GM12873 (cell line): ENCODE results near the gene NF2.

Experiments
- TF ChIP-seq, protein P1 (sequence below): IDR thresholded peaks from 2 replicates; pipeline ENCODE4 v1.5.1; 2012; ENCODE audit warnings: low read depth, mild to moderate bottlenecking, moderate library complexity, low read length, control low read depth; ENCODE audit not compliant: insufficient read depth; ENCODE audit errors: missing control alignments

NF2 gene

DNA sequence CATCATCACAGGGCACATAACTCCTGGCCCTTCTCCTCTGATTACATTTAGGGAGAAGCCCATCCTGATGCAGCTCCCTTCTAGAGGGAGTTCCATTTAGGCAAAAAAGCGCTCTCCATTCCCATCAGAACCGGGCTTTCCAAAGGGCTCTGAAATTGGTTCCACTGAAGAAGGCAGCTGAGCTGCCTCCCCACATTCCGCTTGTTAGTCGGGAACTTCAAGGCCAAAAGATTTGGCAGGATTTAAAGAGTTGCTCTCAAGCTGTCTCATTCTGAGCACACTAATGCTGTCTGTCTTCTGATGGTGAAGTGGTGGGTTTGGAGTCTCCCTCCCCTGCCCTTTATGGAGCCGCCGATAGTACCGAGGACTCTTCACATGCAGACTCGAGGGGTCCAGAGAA is 89.7 kb downstream of the NF2 start:
- TF ChIP-seq, protein P1, sequence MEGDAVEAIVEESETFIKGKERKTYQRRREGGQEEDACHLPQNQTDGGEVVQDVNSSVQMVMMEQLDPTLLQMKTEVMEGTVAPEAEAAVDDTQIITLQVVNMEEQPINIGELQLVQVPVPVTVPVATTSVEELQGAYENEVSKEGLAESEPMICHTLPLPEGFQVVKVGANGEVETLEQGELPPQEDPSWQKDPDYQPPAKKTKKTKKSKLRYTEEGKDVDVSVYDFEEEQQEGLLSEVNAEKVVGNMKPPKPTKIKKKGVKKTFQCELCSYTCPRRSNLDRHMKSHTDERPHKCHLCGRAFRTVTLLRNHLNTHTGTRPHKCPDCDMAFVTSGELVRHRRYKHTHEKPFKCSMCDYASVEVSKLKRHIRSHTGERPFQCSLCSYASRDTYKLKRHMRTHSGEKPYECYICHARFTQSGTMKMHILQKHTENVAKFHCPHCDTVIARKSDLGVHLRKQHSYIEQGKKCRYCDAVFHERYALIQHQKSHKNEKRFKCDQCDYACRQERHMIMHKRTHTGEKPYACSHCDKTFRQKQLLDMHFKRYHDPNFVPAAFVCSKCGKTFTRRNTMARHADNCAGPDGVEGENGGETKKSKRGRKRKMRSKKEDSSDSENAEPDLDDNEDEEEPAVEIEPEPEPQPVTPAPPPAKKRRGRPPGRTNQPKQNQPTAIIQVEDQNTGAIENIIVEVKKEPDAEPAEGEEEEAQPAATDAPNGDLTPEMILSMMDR, result no peak

DNA sequence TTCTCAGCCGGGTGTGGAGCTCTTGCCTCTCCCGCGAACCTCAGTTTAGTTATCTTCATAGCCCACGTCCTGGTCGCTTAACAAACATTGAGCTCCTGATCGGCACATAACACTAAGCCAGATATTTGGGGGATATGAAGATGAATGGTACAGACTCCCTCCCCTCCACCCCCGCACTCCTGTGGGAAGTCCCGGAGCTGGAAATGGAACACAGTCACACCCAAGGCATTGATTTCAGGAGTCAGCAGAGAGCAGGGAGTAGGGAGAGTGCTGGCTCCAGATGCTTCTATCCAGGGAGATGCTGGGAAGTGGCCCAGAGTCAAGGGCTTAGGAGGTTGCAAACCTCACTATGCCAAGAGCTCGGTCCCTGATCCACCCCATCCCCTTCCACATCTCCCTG is 90.2 kb downstream of the NF2 start:
- TF ChIP-seq, protein P1, result no peak

DNA sequence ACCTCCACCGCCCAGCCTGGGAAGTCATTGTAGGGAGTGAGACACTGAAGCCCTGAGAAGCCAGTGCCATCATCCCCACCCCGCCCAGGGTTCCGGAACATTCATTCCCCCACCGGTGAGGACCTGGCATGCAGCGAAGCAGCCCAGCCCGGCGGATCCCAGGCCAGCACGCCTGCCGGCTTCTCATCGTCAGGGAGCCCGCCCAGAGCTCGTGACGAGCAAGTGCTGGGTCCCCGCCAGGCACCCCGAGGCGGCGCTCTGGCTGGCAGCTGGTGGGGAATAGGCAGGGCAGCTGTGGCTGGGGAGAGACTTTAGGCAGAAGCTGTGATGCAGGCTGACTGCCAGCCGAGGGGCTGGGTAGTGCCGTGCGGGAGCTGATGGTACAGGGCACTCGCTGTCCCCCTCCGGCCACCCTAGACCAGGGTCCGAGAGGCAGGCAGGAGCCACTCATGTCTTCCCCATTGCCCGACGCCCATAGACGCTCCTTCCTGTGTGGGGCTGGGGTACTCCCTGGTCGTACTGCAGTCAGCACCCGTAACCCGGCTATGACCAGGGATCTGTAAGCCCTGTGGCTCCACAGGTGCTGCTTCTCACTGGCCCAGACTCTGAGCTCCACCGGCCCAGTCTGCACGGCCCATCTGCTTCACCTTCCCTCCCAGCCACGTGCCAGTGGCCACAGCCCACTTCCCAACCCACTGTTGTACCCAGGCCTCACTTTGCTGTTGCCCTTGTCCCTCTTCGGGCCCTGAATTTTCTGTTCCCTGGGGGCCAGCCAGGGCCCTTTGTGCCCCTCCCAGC is 91.9 kb downstream of the NF2 start:
- TF ChIP-seq, protein P1, result no peak

DNA sequence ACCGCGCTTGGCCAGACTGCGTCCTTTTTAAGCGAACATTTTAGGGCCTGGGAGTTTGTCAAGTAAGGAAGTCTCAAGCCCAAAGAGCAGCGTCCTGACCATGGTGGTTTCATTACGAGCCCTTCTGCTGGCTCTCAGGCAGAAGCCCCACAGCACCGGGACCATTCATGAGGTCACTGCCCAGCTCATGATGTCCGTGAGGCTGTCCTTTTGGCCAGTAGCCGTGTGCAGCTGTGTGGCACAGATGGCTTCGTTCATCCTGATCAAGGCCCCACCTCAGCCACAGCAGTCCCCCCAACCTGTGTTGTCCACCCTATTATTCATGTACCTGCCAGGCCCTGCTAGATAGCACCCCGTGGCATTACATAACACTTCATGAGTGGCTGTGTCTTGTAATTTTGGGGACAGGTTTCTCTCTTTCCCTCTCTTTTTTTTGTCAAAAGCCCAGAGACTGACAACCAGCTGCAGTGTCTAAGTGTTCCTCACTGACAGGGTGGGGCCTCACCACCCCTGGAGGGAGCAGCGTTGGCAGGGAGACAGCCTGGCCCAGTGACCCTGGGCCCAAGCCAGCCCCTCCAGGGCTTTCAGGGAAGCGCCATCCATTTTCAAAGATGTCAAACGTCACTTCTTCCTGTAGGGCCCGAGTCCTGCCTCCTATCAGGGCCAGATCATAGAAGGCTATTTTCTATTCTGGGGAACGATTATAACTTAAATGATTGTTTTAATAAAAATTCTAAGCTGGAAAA is 94.6 kb downstream of the NF2 start:
- TF ChIP-seq, protein P1, result no peak

DNA sequence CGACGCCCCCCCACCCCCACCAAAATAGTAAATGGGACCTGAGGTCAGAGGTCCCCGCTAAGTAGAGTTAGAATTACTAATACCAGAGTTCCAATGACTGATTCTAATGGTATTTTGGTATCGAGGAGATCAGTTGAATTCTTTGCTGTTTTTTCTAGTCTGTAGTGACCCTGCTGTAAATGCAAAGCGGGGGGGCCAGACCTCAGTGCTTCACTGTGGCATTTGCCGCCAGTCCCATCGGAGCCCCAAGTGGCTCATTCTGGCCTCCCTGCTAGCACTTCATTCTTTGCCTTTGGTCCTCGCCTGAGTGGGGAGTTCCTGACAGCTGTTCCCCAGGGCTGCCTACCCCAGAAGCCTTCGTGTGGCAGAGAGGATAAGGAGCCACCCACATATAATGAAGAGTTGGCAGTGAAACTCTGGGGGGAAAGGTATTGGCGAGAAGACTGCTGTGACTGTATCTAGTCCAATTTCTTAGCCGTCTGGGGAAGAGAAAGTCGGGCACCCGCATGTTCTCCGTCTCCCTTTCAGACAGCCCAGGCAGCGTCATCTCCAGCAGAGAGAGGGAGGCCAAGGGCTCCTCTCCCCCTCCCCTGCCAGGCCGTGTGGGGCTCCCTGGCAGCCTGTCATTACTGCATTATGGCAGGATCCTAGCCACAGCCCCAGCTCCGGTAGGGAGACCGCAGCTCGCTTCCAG is 96.9 kb downstream of the NF2 start:
- TF ChIP-seq, protein P1, result no peak

DNA sequence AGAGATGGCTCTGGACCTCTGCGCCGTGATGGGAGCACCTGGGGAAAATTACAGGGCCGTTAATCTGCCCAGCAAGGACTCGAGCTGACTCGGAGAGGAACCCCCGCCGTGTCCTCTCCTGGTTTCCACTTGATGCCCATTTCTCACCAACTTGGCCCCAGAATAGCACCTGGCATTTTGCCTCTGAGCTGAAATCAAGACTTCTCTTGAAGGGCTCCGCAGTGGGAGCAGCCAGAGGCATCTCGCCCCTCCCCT is 97.4 kb downstream of the NF2 start:
- TF ChIP-seq, protein P1, result no peak

DNA sequence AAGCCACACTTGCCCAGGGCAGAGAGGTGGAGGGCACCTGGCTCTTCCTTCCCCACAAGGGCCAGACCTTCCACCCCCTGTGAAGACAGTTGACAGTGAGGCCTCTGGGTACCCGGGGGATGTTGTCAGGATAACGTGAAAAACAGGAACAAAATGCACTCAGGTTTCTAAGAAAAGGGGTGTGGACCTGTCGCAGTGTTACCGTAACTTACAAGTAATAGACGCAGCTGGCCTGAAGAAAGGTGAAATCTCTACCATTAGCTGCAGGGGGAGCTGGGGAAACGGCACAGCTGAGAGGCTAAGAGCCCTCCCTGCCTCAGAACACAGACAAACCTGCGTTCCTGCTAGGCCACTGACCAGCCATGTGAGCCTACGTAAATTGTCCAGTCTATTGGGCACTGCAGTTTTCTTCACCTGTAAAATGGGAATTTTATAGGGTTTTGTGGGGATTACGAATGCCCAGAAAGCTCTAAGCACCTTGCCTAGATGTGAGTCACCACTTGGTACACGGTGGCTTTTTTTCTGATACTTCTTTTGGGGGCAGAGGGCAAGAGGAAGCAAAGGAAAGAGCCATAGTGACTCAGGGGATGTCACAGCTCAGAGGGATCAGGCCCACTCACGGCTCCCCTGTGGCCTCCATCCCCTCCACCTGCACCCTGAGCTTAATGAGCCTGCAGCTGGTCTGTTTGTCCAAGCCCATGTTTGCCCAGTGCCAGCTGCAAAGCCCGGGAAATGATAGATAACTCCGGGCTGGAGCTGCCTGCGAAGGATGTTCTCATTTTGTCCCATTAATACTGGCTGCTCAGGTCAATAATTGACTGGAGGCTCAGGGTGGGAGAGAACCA is 97.9 kb downstream of the NF2 start:
- TF ChIP-seq, protein P1, result peak; percentile 38
